IMR-90 (cell line): ENCODE results near the gene FBRS. TPM values are rescaled to one million over a fixed set of nuclear protein-coding genes. Genes with fewer than 3 reads are reported as not detected.

Experiments
- ATAC-seq: fragments of 200-7000 bp; cut with Tn5 transposase; 2 replicates; pipeline ENCODE4 v1.9.1; 2020; ENCODE audit warnings: low read depth, mild to moderate bottlenecking, moderate library complexity
- BruUV-seq: library from RNA; stranded (reverse); fragments of 400-500 nt; replicated peaks from 2 replicates; lab custom pipeline; 2021; lab: Mats Ljungman, UMichigan
- CTCF ChIA-PET: fragments of 300-600 bp; formaldehyde crosslinking; extraction: SDS; loops from one replicate; lab custom pipeline; 2021; ENCODE audit warnings: antibody characterized with exemption; lab: Yijun Ruan, JAX
- POLR2A ChIA-PET: fragments of 300-600 bp; sonication (Branson Sonifier 250); formaldehyde crosslinking; loops from one replicate; lab custom pipeline; 2022; ENCODE audit warnings: antibody characterized with exemption; ENCODE audit not compliant: unreplicated experiment; lab: Charles Lee
- DNase-seq: peaks from one replicate; pipeline ENCODE4 v3.0.0; 2013
- H2AFZ ChIP-seq: replicated peaks from 2 replicates; pipeline ENCODE3; 2013; ENCODE audit warnings: low read length, mild to moderate bottlenecking; ENCODE audit not compliant: poor library complexity
- H2AK5ac ChIP-seq: 2 replicates; pipeline ENCODE4 v1.6.1; 2013; ENCODE audit warnings: low read depth, low read length, inconsistent platforms
- H2AK9ac ChIP-seq: replicated peaks from 2 replicates; pipeline ENCODE3; 2013; ENCODE audit warnings: mild to moderate bottlenecking, low read depth, low read length, moderate library complexity; ENCODE audit not compliant: poor library complexity
- H2BK120ac ChIP-seq: 2 replicates; pipeline ENCODE4 v1.6.1; 2013; ENCODE audit warnings: low read depth, low read length, inconsistent platforms
- H2BK15ac ChIP-seq: 3 replicates; pipeline ENCODE4 v1.6.1; 2013; ENCODE audit warnings: low read depth, low read length, inconsistent platforms
- H2BK20ac ChIP-seq: 2 replicates; pipeline ENCODE4 v1.6.1; 2013; ENCODE audit warnings: low read depth, mild to moderate bottlenecking, inconsistent platforms, low read length, moderate library complexity
- H2BK5ac ChIP-seq: 2 replicates; pipeline ENCODE4 v1.6.1; 2013; ENCODE audit warnings: mild to moderate bottlenecking, low read depth, low read length, inconsistent platforms; ENCODE audit not compliant: poor library complexity, severe bottlenecking
- H3K14ac ChIP-seq: replicated peaks from 2 replicates; pipeline ENCODE4 v1.6.1; 2013; ENCODE audit warnings: low read depth, low read length, inconsistent platforms
- H3K18ac ChIP-seq: 2 replicates; pipeline ENCODE4 v1.6.1; 2013; ENCODE audit warnings: low read depth, low read length, control low read depth
- H3K23ac ChIP-seq: 2 replicates; pipeline ENCODE4 v1.6.1; 2013; ENCODE audit warnings: low read depth, low read length, inconsistent platforms
- H3K27ac ChIP-seq: 2 replicates; pipeline ENCODE4 v1.5.1; 2013; ENCODE audit warnings: mild to moderate bottlenecking, control low read depth, low read length; ENCODE audit not compliant: insufficient read depth
- H3K27me3 ChIP-seq: 2 replicates; pipeline ENCODE4 v1.6.1; 2013; ENCODE audit warnings: low read length; ENCODE audit not compliant: control insufficient read depth, insufficient read depth
- H3K36me3 ChIP-seq: 2 replicates; pipeline ENCODE4 v1.6.1; 2013; ENCODE audit warnings: low read length, mixed read lengths; ENCODE audit not compliant: control insufficient read depth, insufficient read depth
- H3K4ac ChIP-seq: 2 replicates; pipeline ENCODE4 v1.6.1; 2013; ENCODE audit warnings: low read depth, low read length, inconsistent platforms
- H3K4me1 ChIP-seq: 2 replicates; pipeline ENCODE4 v1.6.1; 2013; ENCODE audit warnings: low read length, mixed read lengths; ENCODE audit not compliant: control insufficient read depth, insufficient read depth
- H3K4me2 ChIP-seq: 2 replicates; pipeline ENCODE4 v1.6.1; 2013; ENCODE audit warnings: low read depth, mild to moderate bottlenecking, control low read depth, low read length, moderate library complexity
- H3K4me3 ChIP-seq: 2 replicates; pipeline ENCODE4 v1.5.1; 2013; ENCODE audit warnings: low read depth, mild to moderate bottlenecking, control low read depth, low read length, moderate library complexity; ENCODE audit not compliant: insufficient read depth
- H3K56ac ChIP-seq: 2 replicates; pipeline ENCODE4 v1.6.1; 2013; ENCODE audit warnings: low read length, inconsistent platforms; ENCODE audit not compliant: insufficient read depth; ENCODE audit errors: extremely low read depth
- H3K79me1 ChIP-seq, 2 experiments: 2 replicates each; pipeline ENCODE4 v1.6.1; 2013; ENCODE audit warnings: low read length in 2 of 2, inconsistent platforms in 1 of 2, low read depth in 1 of 2
- H3K9ac ChIP-seq: 2 replicates; pipeline ENCODE4 v1.6.1; 2013; ENCODE audit warnings: low read depth, low read length, control low read depth
- H3K9me1 ChIP-seq: 2 replicates; pipeline ENCODE4 v1.6.1; 2013; ENCODE audit warnings: low read length, inconsistent platforms; ENCODE audit not compliant: insufficient read depth
- H3K9me3 ChIP-seq: 2 replicates; pipeline ENCODE4 v1.6.1; 2013; ENCODE audit warnings: low read length; ENCODE audit not compliant: control insufficient read depth, insufficient read depth
- H4K20me1 ChIP-seq: 2 replicates; pipeline ENCODE4 v1.6.1; 2013; ENCODE audit warnings: low read length, inconsistent platforms; ENCODE audit not compliant: insufficient read depth
- H4K5ac ChIP-seq: 2 replicates; pipeline ENCODE4 v1.6.1; 2013; ENCODE audit warnings: mild to moderate bottlenecking, low read depth, low read length, control low read depth
- H4K8ac ChIP-seq, 2 experiments: 2 replicates each; pipeline ENCODE4 v1.6.1; 2013; ENCODE audit warnings: low read depth in 2 of 2, low read length in 2 of 2, control low read depth in 1 of 2, inconsistent platforms in 1 of 2
- H4K91ac ChIP-seq: 2 replicates; pipeline ENCODE4 v1.6.1; 2013; ENCODE audit warnings: low read depth, low read length, inconsistent platforms; ENCODE audit not compliant: insufficient read depth
- BHLHE40 ChIP-seq: fragments of 150-350 bp; IDR thresholded peaks from 2 replicates; pipeline ENCODE4 v1.6.1; 2016; ENCODE audit warnings: mild to moderate bottlenecking, low read depth, low read length
- CEBPB ChIP-seq: IDR thresholded peaks from 2 replicates; pipeline ENCODE4 v1.6.1; 2012; ENCODE audit warnings: low read depth, low read length, improper control_type of control experiment
- CHD1 ChIP-seq: IDR thresholded peaks from 2 replicates; pipeline ENCODE4 v1.6.1; 2012; ENCODE audit warnings: low read depth, low read length, improper control_type of control experiment
- CTCF ChIP-seq: conservative IDR thresholded peaks from 2 replicates; pipeline ENCODE4 v1.5.1; 2012; ENCODE audit warnings: mild to moderate bottlenecking, low read depth, low read length, improper control_type of control experiment
- ELK1 ChIP-seq: fragments of 150-350 bp; IDR thresholded peaks from 2 replicates; pipeline ENCODE4 v1.6.1; 2016; ENCODE audit warnings: low read depth, mild to moderate bottlenecking, low read length, moderate library complexity, borderline replicate concordance
- FOS ChIP-seq: fragments of 150-350 bp; IDR thresholded peaks from 2 replicates; pipeline ENCODE4 v1.6.1; 2016; ENCODE audit warnings: low read depth, low read length
- MAFK ChIP-seq: IDR thresholded peaks from 2 replicates; pipeline ENCODE4 v1.6.1; 2012; ENCODE audit warnings: low read depth, low read length, improper control_type of control experiment
- MAZ ChIP-seq: IDR thresholded peaks from 2 replicates; pipeline ENCODE4 v1.6.1; 2012; ENCODE audit warnings: low read depth, mild to moderate bottlenecking, low read length, improper control_type of control experiment, moderate library complexity, borderline replicate concordance
- MXI1 ChIP-seq: IDR thresholded peaks from 2 replicates; pipeline ENCODE4 v1.6.1; 2012; ENCODE audit warnings: low read depth, mild to moderate bottlenecking, low read length, moderate library complexity, borderline replicate concordance
- NFE2L2 ChIP-seq: fragments of 150-350 bp; IDR thresholded peaks from 2 replicates; pipeline ENCODE4 v1.6.1; 2016; ENCODE audit warnings: low read depth, mild to moderate bottlenecking, low read length
- POLR2A ChIP-seq: IDR thresholded peaks from 2 replicates; pipeline ENCODE4 v1.6.1; 2012; ENCODE audit warnings: mild to moderate bottlenecking, low read depth, low read length
- RAD21 ChIP-seq: IDR thresholded peaks from 2 replicates; pipeline ENCODE4 v1.6.1; 2012; ENCODE audit warnings: low read length, improper control_type of control experiment
- RCOR1 ChIP-seq: IDR thresholded peaks from 2 replicates; pipeline ENCODE4 v1.6.1; 2012; ENCODE audit warnings: mild to moderate bottlenecking, low read length, improper control_type of control experiment; ENCODE audit not compliant: insufficient replicate concordance
- RFX5 ChIP-seq: IDR thresholded peaks from 2 replicates; pipeline ENCODE4 v1.8.0; 2012; ENCODE audit warnings: low read depth, mild to moderate bottlenecking, low read length, moderate library complexity
- SMC3 ChIP-seq: fragments of 150-350 bp; IDR thresholded peaks from 2 replicates; pipeline ENCODE4 v1.6.1; 2016; ENCODE audit warnings: low read depth, mild to moderate bottlenecking, antibody characterized with exemption, low read length, moderate library complexity
- USF2 ChIP-seq: fragments of 150-350 bp; IDR thresholded peaks from 2 replicates; pipeline ENCODE4 v1.6.1; 2017; ENCODE audit warnings: mild to moderate bottlenecking, antibody characterized with exemption, low read length, low read depth
- WGBS, 2 experiments: methylation state at CpG; one replicate each; pipeline versions ENCODE4 v1.1.5 to v1.1.7; 2013; ENCODE audit warnings: missing lambda C conversion rate in 2 of 2; ENCODE audit not compliant: insufficient read length in 1 of 2; ENCODE audit errors: extremely low coverage in 2 of 2; 5-methylcytosine and 5-hydroxymethylcytosine counted together
- dilution Hi-C: fragments of 300-500 bp; cut with HindIII; formaldehyde crosslinking; loops from one replicate; pipeline ENCODE4 v1.14.3; 2018; ENCODE audit warnings: low sequenced_read_pairs; ENCODE audit not compliant: unreplicated experiment
- in situ Hi-C: fragments of 300-500 bp; cut with MboI; formaldehyde crosslinking; loops from 3 replicates; pipeline ENCODE4 v1.14.3; 2019; ENCODE audit warnings: low sequenced_read_pairs, inconsistent platforms, mixed read lengths
- intact Hi-C: fragments of 100-400 bp; cut with micrococcal nuclease; formaldehyde crosslinking; loops from 2 replicates; pipeline ENCODE4 v1.10.0; 2022
- polyA plus RNA-seq, 3 experiments: library from polyadenylated mRNA; depleted of rRNA; stranded (reverse); fragments of >200 nt; gene quantifications; 2 replicates each; pipeline ENCODE4 v1.2.3, GENCODE V29; 2012; ENCODE audit warnings: low replicate concordance in 1 of 3
- total RNA-seq: library from RNA; depleted of rRNA; stranded (reverse); fragments of >200 nt; gene quantifications from 2 replicates; pipeline ENCODE4 v1.2.3, GENCODE V29; 2012

Gene FBRS
- total and polyA plus RNA-seq, 2 of the 4 experiments (the other 2 are of a cell fraction) = 2.0 to 22.4 TPM

GRCh38 chr16:30647274-30647571 lies 11.0 kb upstream of the FBRS start:
- Histone ChIP-seq H3K4ac (no peak overlapping the region), H3K79me1 (peaks cover 8 to 10% of the 10 kb centered on the region in 2 experiments), H3K27ac (no peak overlapping the region), H2AFZ (no peak overlapping the region), H3K18ac (no peak overlapping the region), H3K9me1 (peaks cover 3% of the 10 kb centered on the region; the same call in 1 of the 2 replicates), H3K23ac (no peak overlapping the region), H3K36me3 (no peaks in the 10 kb centered on the region), H3K4me1 (peaks cover 6% of the 10 kb centered on the region; the same call in 1 of the 2 replicates), H3K27me3 (no peaks in the 10 kb centered on the region), H2AK5ac (no peak overlapping the region), H4K8ac (no peak overlapping the region), H2BK20ac (no peak overlapping the region), H3K56ac (no peak overlapping the region), H3K9me3 (no peaks in the 10 kb centered on the region), H3K4me3 (no peak overlapping the region), H2AK9ac (no peak overlapping the region), H3K9ac (no peak overlapping the region), H2BK5ac (no peak overlapping the region), H2BK15ac (no peak overlapping the region), H3K4me2 (no peak overlapping the region), H4K91ac (no peak overlapping the region), H4K20me1 (no peaks in the 10 kb centered on the region), H3K14ac (no peak overlapping the region), H4K5ac (no peak overlapping the region), H2BK120ac (no peak overlapping the region)
- ChIA-PET CTCF (no interaction called here), POLR2A (no interaction called here)
- no TSS peak for BruUV-seq
- in situ Hi-C loops = no loop called here
- TF ChIP-seq CHD1 (no peak), MAFK (no peak), ELK1 (no peak), CEBPB (no peak), USF2 (no peak), SMC3 (no peak), BHLHE40 (no peak), FOS (no peak), RCOR1 (no peak), MXI1 (no peak), RFX5 (no peak), RAD21 (no peak), NFE2L2 (no peak), POLR2A (no peak), MAZ (no peak), CTCF (no peak)
- DNase-seq = no peak
- dilution Hi-C loops = no loop called here
- intact Hi-C loops = no loop called here
- ATAC-seq = no peak
- no CpG with 5 or more reads among the region's 1 CpG for WGBS, 2 experiments
